HepG2 (cell line): Measurements from ENCODE around the gene COX7B. TPM values are rescaled to one million over a fixed set of nuclear protein-coding genes. Genes with fewer than 3 reads are reported as not detected.

Experiments used
- BRCA1 ChIP-seq: sonication (generic); formaldehyde crosslinking; IDR thresholded peaks from 2 replicates; pipeline ENCODE4 v1.4.0; 2020; ENCODE audit warnings: missing genetic modification reagents
- CREM ChIP-seq, 2 experiments: sonication (generic) in 1 of 2; formaldehyde crosslinking in 1 of 2; IDR thresholded peaks; 2 replicates each; pipeline versions ENCODE4 v1.4.0 to v1.6.1; 2016 to 2020; ENCODE audit warnings: antibody characterized with exemption in 1 of 2, mild to moderate bottlenecking in 1 of 2, missing genetic modification reagents in 1 of 2
- DPF2 ChIP-seq: sonication (generic); formaldehyde crosslinking; IDR thresholded peaks from 2 replicates; pipeline ENCODE4 v1.4.0; 2020; ENCODE audit warnings: mild to moderate bottlenecking, low read depth, missing genetic modification reagents, borderline replicate concordance
- EP300 ChIP-seq, 3 experiments: sonication (generic) in 1 of 3; formaldehyde crosslinking in 1 of 3; IDR thresholded peaks; 2 replicates each; pipeline versions ENCODE4 v1.5.1 to v1.6.1; 2011 to 2020; ENCODE audit warnings: low read depth in 2 of 3, low read length in 2 of 3, borderline replicate concordance in 1 of 3, improper control_type of control experiment in 1 of 3, mild to moderate bottlenecking in 1 of 3, missing genetic modification reagents in 1 of 3, moderate library complexity in 1 of 3
- HMG20A ChIP-seq: IDR thresholded peaks from 2 replicates; pipeline ENCODE4 v1.6.1; 2016; ENCODE audit warnings: borderline replicate concordance
- MXI1 ChIP-seq: IDR thresholded peaks from 3 replicates; pipeline ENCODE4 v1.6.1; 2012; ENCODE audit warnings: low read depth, low read length, inconsistent platforms, borderline replicate concordance
- PITX1 ChIP-seq: sonication (generic); formaldehyde crosslinking; IDR thresholded peaks from 2 replicates; pipeline ENCODE4 v1.5.1; 2020; ENCODE audit warnings: mild to moderate bottlenecking, missing genetic modification reagents
- POLR2A ChIP-seq, 2 experiments: IDR thresholded peaks; 2 replicates each; pipeline ENCODE4 v1.6.1; 2011; ENCODE audit warnings: low read depth in 2 of 2, low read length in 2 of 2, mild to moderate bottlenecking in 1 of 2, moderate library complexity in 1 of 2; ENCODE audit not compliant: insufficient read depth in 1 of 2
- POLR2AphosphoS2 ChIP-seq: IDR thresholded peaks from 2 replicates; pipeline ENCODE4 v1.6.1; 2011; ENCODE audit warnings: low read depth, low read length, improper control_type of control experiment
- PRMT3 ChIP-seq: sonication (generic); formaldehyde crosslinking; IDR thresholded peaks from 2 replicates; pipeline ENCODE4 v1.8.1; 2022; ENCODE audit warnings: low read depth, mild to moderate bottlenecking, moderate library complexity, missing genetic modification reagents, borderline replicate concordance
- SRSF4 ChIP-seq: fragments of 200-400 bp; formaldehyde crosslinking; IDR thresholded peaks from one replicate; pipeline ENCODE4 v1.6.1; 2018; ENCODE audit warnings: mild to moderate bottlenecking, low read depth, low read length, moderate library complexity; ENCODE audit not compliant: poor library complexity, severe bottlenecking
- TEAD3 ChIP-seq: optimal IDR thresholded peaks from 2 replicates; pipeline ENCODE3; 2016; ENCODE audit warnings: borderline replicate concordance
- TRIM24 ChIP-seq: sonication (generic); formaldehyde crosslinking; IDR thresholded peaks from 2 replicates; pipeline ENCODE4 v1.8.0; 2022; ENCODE audit warnings: mild to moderate bottlenecking, missing genetic modification reagents
- TSC22D2 ChIP-seq: sonication (generic); formaldehyde crosslinking; IDR thresholded peaks from 2 replicates; pipeline ENCODE4 v1.5.1; 2020; ENCODE audit warnings: missing genetic modification reagents, mild to moderate bottlenecking, borderline replicate concordance
- ZBTB44 ChIP-seq: sonication (generic); formaldehyde crosslinking; IDR thresholded peaks from 2 replicates; pipeline ENCODE4 v1.4.0; 2020; ENCODE audit warnings: missing genetic modification reagents
- ZNF468 ChIP-seq: sonication (generic); formaldehyde crosslinking; IDR thresholded peaks from 2 replicates; pipeline ENCODE4 v1.8.0; 2022; ENCODE audit warnings: mild to moderate bottlenecking, moderate library complexity, missing genetic modification reagents
- ZNF577 ChIP-seq: sonication (generic); formaldehyde crosslinking; IDR thresholded peaks from 2 replicates; pipeline ENCODE4 v1.4.0; 2020; ENCODE audit warnings: mild to moderate bottlenecking, low read depth, missing genetic modification reagents, borderline replicate concordance
- ZNF710 ChIP-seq: sonication (generic); formaldehyde crosslinking; IDR thresholded peaks from 2 replicates; pipeline ENCODE4 v1.5.0; 2020; ENCODE audit warnings: mild to moderate bottlenecking, missing genetic modification reagents, borderline replicate concordance
- polyA plus RNA-seq, 8 experiments: library from polyadenylated mRNA; depleted of rRNA in 3 of 8; stranded (reverse) in 7 of 8; unstranded in 1 of 8; fragments of >200 nt; fragmentation: Illumina TruSeq in 4 of 8; extraction: Trizol in 4 of 8; gene quantifications; 2 replicates each; pipeline versions ENCODE4 v1.2.1 to v1.2.3, GENCODE V29; 2011 to 2016; ENCODE audit warnings: low read depth in 4 of 8, missing spikeins in 1 of 8, mixed read lengths in 1 of 8; ENCODE audit not compliant: insufficient read depth in 1 of 8
- total RNA-seq, 5 experiments: library from RNA; depleted of rRNA; stranded (reverse); fragments of >200 nt; fragmentation: Illumina TruSeq; extraction: Trizol; gene quantifications; 2 replicates each; pipeline ENCODE4 v1.2.3, GENCODE V29; 2016; ENCODE audit warnings: low read depth in 1 of 5
- TF ChIP-seq, protein P1 (sequence below): sonication (generic); formaldehyde crosslinking; IDR thresholded peaks from 2 replicates; pipeline ENCODE4 v1.4.0; 2020; ENCODE audit warnings: missing genetic modification reagents, borderline replicate concordance
- TF ChIP-seq, protein P2 (sequence below): IDR thresholded peaks from 2 replicates; pipeline ENCODE4 v1.6.1; 2016; ENCODE audit warnings: mild to moderate bottlenecking
- TF ChIP-seq, protein P3 (sequence below): sonication (generic); formaldehyde crosslinking; IDR thresholded peaks from 2 replicates; pipeline ENCODE4 v1.4.0; 2020; ENCODE audit warnings: mild to moderate bottlenecking, missing genetic modification reagents

COX7B gene
- total and polyA plus RNA-seq, 2 of the 13 experiments (the other 11 are each of a cell fraction or from before 2014, with no cell fraction given), result 375 to 635 TPM

- TF ChIP-seq, protein P1, sequence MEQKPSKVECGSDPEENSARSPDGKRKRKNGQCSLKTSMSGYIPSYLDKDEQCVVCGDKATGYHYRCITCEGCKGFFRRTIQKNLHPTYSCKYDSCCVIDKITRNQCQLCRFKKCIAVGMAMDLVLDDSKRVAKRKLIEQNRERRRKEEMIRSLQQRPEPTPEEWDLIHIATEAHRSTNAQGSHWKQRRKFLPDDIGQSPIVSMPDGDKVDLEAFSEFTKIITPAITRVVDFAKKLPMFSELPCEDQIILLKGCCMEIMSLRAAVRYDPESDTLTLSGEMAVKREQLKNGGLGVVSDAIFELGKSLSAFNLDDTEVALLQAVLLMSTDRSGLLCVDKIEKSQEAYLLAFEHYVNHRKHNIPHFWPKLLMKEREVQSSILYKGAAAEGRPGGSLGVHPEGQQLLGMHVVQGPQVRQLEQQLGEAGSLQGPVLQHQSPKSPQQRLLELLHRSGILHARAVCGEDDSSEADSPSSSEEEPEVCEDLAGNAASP, result 0 out of 2 replicates have a peak, but pooled peaks have one; percentile 13
- TF ChIP-seq PRMT3 (CRISPR knock-in tag), result no peak
- TF ChIP-seq TRIM24 (CRISPR knock-in tag), result no peak
- no peak for TF ChIP-seq POLR2AphosphoS2
- TF ChIP-seq, protein P2, sequence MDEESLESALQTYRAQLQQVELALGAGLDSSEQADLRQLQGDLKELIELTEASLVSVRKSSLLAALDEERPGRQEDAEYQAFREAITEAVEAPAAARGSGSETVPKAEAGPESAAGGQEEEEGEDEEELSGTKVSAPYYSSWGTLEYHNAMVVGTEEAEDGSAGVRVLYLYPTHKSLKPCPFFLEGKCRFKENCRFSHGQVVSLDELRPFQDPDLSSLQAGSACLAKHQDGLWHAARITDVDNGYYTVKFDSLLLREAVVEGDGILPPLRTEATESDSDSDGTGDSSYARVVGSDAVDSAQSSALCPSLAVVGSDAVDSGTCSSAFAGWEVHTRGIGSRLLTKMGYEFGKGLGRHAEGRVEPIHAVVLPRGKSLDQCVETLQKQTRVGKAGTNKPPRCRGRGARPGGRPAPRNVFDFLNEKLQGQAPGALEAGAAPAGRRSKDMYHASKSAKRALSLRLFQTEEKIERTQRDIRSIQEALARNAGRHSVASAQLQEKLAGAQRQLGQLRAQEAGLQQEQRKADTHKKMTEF (CRISPR knock-in tag), result 0 out of 2 replicates have a peak, but pooled peaks have one; percentile 20
- peak in 1 of 2 experiments; percentile 27; a peak in 1 of 4 replicates for TF ChIP-seq EP300 (IDR thresholded peaks at IDR 0.05; ENCODE audit: low read depth in 2 of 2, low read length in 2 of 2)
- no peak for TF ChIP-seq EP300 (CRISPR knock-in tag; IDR thresholded peaks at IDR 0.05; ENCODE audit: borderline replicate concordance)
- TF ChIP-seq, protein P3, sequence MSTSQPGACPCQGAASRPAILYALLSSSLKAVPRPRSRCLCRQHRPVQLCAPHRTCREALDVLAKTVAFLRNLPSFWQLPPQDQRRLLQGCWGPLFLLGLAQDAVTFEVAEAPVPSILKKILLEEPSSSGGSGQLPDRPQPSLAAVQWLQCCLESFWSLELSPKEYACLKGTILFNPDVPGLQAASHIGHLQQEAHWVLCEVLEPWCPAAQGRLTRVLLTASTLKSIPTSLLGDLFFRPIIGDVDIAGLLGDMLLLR (CRISPR knock-in tag), result no peak
- TF ChIP-seq ZNF577 (CRISPR knock-in tag), result no peak
- no peak for TF ChIP-seq TSC22D2 (CRISPR knock-in tag)
- no peak for TF ChIP-seq BRCA1 (CRISPR knock-in tag)
- TF ChIP-seq ZNF710 (CRISPR knock-in tag), result no peak
- peak; percentile 76; the same call in 1 of the 3 replicates for TF ChIP-seq MXI1
- TF ChIP-seq ZNF468 (CRISPR knock-in tag), result no peak
- TF ChIP-seq HMG20A, result no peak
- peak; percentile 23; the same call in 1 of the 2 replicates for TF ChIP-seq PITX1
- no peak for TF ChIP-seq DPF2 (CRISPR knock-in tag)
- peak; percentile 52 to 53; a peak in 3 of 4 replicates for TF ChIP-seq POLR2A (IDR thresholded peaks at IDR 0.05; ENCODE audit: insufficient read depth in 1 of 2, low read depth in 2 of 2, low read length in 2 of 2)
- no peak for TF ChIP-seq SRSF4
- TF ChIP-seq CREM (IDR thresholded peaks at IDR 0.05), result no peak
- no peak for TF ChIP-seq CREM (CRISPR knock-in tag; IDR thresholded peaks at IDR 0.05)
- no peak for TF ChIP-seq ZBTB44 (CRISPR knock-in tag)
- no peak for TF ChIP-seq TEAD3 (CRISPR knock-in tag)
Measured at GRCh38 chrX:77910108-77910840, 11.0 kb downstream of the COX7B start, which contains the start of gene ATP7A (continued).
